ENCODE measurements around the gene TMEM187.

GRCh38 chrX:153925739-153926551, 46.6 kb upstream of the TMEM187 start, which contains the start of gene ARHGAP4:
- TF ChIP-seq, protein P1, sequence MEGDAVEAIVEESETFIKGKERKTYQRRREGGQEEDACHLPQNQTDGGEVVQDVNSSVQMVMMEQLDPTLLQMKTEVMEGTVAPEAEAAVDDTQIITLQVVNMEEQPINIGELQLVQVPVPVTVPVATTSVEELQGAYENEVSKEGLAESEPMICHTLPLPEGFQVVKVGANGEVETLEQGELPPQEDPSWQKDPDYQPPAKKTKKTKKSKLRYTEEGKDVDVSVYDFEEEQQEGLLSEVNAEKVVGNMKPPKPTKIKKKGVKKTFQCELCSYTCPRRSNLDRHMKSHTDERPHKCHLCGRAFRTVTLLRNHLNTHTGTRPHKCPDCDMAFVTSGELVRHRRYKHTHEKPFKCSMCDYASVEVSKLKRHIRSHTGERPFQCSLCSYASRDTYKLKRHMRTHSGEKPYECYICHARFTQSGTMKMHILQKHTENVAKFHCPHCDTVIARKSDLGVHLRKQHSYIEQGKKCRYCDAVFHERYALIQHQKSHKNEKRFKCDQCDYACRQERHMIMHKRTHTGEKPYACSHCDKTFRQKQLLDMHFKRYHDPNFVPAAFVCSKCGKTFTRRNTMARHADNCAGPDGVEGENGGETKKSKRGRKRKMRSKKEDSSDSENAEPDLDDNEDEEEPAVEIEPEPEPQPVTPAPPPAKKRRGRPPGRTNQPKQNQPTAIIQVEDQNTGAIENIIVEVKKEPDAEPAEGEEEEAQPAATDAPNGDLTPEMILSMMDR (IDR thresholded peaks at IDR 0.05 in 8 of 11, conservative IDR thresholded peaks at IDR 0.05 in 3 of 11): no peak
- no peak for TF ChIP-seq POLR2A (IDR thresholded peaks at IDR 0.05)
- peak in 2 of 3 donors; percentile 38 to 69 for TF ChIP-seq POLR2AphosphoS5 (IDR thresholded peaks at IDR 0.05)

All from spleen (tissue), 7 donors.